Neural progenitor cell (in vitro differentiated cells): Measurements from ENCODE around the gene GANC. TPM values are rescaled to one million over a fixed set of nuclear protein-coding genes. Genes with fewer than 3 reads are reported as not detected.

Experiments used
- DNase-seq: peaks from one replicate; pipeline ENCODE4 v3.0.0-alpha.2; 2016; ENCODE audit warnings: low spot score
- H2AFZ ChIP-seq: fragments of 200-600 bp; sonication (generic); replicated peaks from 2 replicates; pipeline ENCODE4 v1.6.1; 2016; ENCODE audit warnings: antibody characterized with exemption
- H3F3A ChIP-seq: fragments of 200-600 bp; sonication (generic); 2 replicates; pipeline ENCODE4 v1.6.1; 2016; ENCODE audit warnings: antibody characterized with exemption, low read depth
- H3K27ac ChIP-seq: fragments of 200-600 bp; sonication (generic); 2 replicates; pipeline ENCODE4 v1.5.1; 2016; ENCODE audit warnings: mild to moderate bottlenecking
- H3K27me3 ChIP-seq: fragments of 200-600 bp; sonication (generic); 2 replicates; pipeline ENCODE4 v1.6.1; 2016; ENCODE audit warnings: mild to moderate bottlenecking, moderate library complexity
- H3K36me3 ChIP-seq: fragments of 200-600 bp; sonication (generic); 2 replicates; pipeline ENCODE4 v1.5.1; 2016
- H3K4me1 ChIP-seq: fragments of 200-600 bp; sonication (generic); 2 replicates; pipeline ENCODE4 v1.6.1; 2016; ENCODE audit warnings: mixed run types
- H3K4me2 ChIP-seq: fragments of 200-600 bp; sonication (generic); 2 replicates; pipeline ENCODE4 v1.6.1; 2016
- H3K4me3 ChIP-seq: fragments of 200-600 bp; sonication (generic); 2 replicates; pipeline ENCODE4 v1.5.1; 2016
- H3K79me2 ChIP-seq: fragments of 200-600 bp; sonication (generic); 2 replicates; pipeline ENCODE4 v1.6.1; 2016; ENCODE audit warnings: low read depth
- H3K9ac ChIP-seq: fragments of 200-600 bp; sonication (generic); 2 replicates; pipeline ENCODE4 v1.6.1; 2016
- H3K9me3 ChIP-seq: fragments of 200-600 bp; sonication (generic); 2 replicates; pipeline ENCODE4 v1.5.1; 2016; ENCODE audit warnings: low read depth
- H4K20me1 ChIP-seq: fragments of 200-600 bp; sonication (generic); 2 replicates; pipeline ENCODE4 v1.6.1; 2016; ENCODE audit warnings: low read depth
- H3K27ac Mint-ChIP-seq: 3 replicates; pipeline ENCODE4 v1.8.0; 2021; ENCODE audit warnings: mixed read lengths
- H3K27me3 Mint-ChIP-seq: 2 replicates; pipeline ENCODE4 v1.8.0; 2022; ENCODE audit warnings: low read depth, mild to moderate bottlenecking, inconsistent platforms, moderate library complexity, mixed read lengths; ENCODE audit not compliant: insufficient read depth
- H3K36me3 Mint-ChIP-seq: 3 replicates; pipeline ENCODE4 v1.8.0; 2021; ENCODE audit warnings: mixed read lengths
- H3K4me1 Mint-ChIP-seq: 3 replicates; pipeline ENCODE4 v1.8.0; 2021; ENCODE audit warnings: mixed read lengths
- H3K4me3 Mint-ChIP-seq: 3 replicates; pipeline ENCODE4 v1.8.0; 2021; ENCODE audit warnings: mild to moderate bottlenecking, moderate library complexity, mixed read lengths
- H3K9me3 Mint-ChIP-seq: 3 replicates; pipeline ENCODE4 v1.8.0; 2020; ENCODE audit warnings: mixed read lengths
- EZH2 ChIP-seq: fragments of 200-600 bp; sonication (generic); IDR thresholded peaks from 2 replicates; pipeline ENCODE4 v1.6.1; 2017; ENCODE audit warnings: antibody characterized with exemption, mild to moderate bottlenecking, moderate library complexity
- EZH2phosphoT487 ChIP-seq: fragments of 200-600 bp; sonication (generic); IDR thresholded peaks from 2 replicates; pipeline ENCODE4 v1.6.1; 2017; ENCODE audit warnings: antibody characterized with exemption
- total RNA-seq: library from RNA; depleted of rRNA; stranded (reverse); fragments of >200 nt; gene quantifications from 2 replicates; pipeline ENCODE4 v1.2.3, GENCODE V29; 2015; ENCODE audit warnings: low replicate concordance
- TF ChIP-seq, protein P1 (sequence below): fragments of 200-600 bp; sonication (generic); IDR thresholded peaks from 2 replicates; pipeline ENCODE4 v1.5.1; 2017; ENCODE audit warnings: antibody characterized with exemption, mild to moderate bottlenecking

GANC gene
- total RNA-seq, 1 donor from 2014 or later: 22.7 TPM

DNA sequence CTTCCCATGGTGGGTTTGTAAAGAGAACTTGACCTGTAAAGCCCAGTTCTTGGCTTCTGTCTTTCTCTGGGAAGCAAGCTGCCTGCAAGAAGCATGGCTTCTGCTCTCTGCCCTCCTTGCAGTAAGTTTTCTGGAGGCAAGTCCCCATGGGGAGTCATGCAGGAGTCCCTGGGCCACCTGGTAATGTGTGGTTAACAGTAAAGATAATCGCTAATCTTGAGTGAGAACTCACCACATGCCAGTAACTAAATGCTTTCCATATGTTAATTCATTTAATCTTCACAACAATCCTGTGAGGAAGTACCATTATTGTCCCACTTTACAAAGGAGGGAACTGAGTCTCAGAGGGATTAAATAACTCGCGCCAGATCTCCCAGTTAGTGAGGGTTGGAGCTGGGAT lies 90.5 kb downstream of the GANC start:
- Histone ChIP-seq H3K9ac (no peak overlapping the region), H3K36me3 (no peaks in the 10 kb centered on the region), H3K4me3 (no peak overlapping the region), H3K27ac (no peak overlapping the region), H3F3A (no peaks in the 10 kb centered on the region), H2AFZ (no peak overlapping the region), H3K4me2 (no peak overlapping the region), H3K79me2 (no peaks in the 10 kb centered on the region), H3K9me3 (no peaks in the 10 kb centered on the region), H3K27me3 (no peaks in the 10 kb centered on the region), H4K20me1 (no peaks in the 10 kb centered on the region), H3K4me1 (no peaks in the 10 kb centered on the region)
- no peaks in the 10 kb centered on the region for H3K36me3 Mint-ChIP-seq
- TF ChIP-seq EZH2: no peak
- TF ChIP-seq, protein P1, sequence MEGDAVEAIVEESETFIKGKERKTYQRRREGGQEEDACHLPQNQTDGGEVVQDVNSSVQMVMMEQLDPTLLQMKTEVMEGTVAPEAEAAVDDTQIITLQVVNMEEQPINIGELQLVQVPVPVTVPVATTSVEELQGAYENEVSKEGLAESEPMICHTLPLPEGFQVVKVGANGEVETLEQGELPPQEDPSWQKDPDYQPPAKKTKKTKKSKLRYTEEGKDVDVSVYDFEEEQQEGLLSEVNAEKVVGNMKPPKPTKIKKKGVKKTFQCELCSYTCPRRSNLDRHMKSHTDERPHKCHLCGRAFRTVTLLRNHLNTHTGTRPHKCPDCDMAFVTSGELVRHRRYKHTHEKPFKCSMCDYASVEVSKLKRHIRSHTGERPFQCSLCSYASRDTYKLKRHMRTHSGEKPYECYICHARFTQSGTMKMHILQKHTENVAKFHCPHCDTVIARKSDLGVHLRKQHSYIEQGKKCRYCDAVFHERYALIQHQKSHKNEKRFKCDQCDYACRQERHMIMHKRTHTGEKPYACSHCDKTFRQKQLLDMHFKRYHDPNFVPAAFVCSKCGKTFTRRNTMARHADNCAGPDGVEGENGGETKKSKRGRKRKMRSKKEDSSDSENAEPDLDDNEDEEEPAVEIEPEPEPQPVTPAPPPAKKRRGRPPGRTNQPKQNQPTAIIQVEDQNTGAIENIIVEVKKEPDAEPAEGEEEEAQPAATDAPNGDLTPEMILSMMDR: no peak
- TF ChIP-seq EZH2phosphoT487: no peak
- H3K4me3 Mint-ChIP-seq: no peak overlapping the region
- H3K4me1 Mint-ChIP-seq: no peaks in the 10 kb centered on the region
- H3K27ac Mint-ChIP-seq: no peak overlapping the region
- no peak for DNase-seq
- H3K27me3 Mint-ChIP-seq: no peaks in the 10 kb centered on the region
- H3K9me3 Mint-ChIP-seq: no peaks in the 10 kb centered on the region

DNA sequence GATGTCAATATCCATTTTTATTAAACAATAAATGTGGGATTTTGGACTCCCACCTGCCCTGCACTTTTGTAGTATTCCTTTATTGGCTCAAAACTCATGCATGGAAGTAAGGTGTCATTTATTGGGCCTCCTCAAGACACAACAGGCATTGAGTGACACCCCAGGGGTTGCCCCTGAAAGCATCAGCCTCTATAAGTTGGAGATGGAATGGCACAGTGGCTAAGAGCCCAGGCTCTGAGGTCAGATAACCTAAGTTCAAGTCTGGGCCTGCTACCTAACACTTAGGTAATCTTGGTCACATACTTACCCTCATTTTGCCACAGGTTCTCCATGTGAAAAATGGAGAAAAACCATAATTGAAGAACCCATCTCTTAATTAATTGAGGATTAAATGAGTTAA lies 90.9 kb downstream of the GANC start:
- Histone ChIP-seq H3K4me1 (no peaks in the 10 kb centered on the region), H3K4me2 (no peak overlapping the region), H3K9ac (no peak overlapping the region), H3K27me3 (no peaks in the 10 kb centered on the region), H3K4me3 (no peak overlapping the region), H3K27ac (no peak overlapping the region), H2AFZ (no peak overlapping the region), H4K20me1 (no peaks in the 10 kb centered on the region), H3K79me2 (no peaks in the 10 kb centered on the region), H3K9me3 (no peaks in the 10 kb centered on the region), H3F3A (no peaks in the 10 kb centered on the region), H3K36me3 (no peaks in the 10 kb centered on the region)
- Mint-ChIP-seq H3K36me3 (no peaks in the 10 kb centered on the region), H3K27me3 (no peaks in the 10 kb centered on the region), H3K4me3 (no peak overlapping the region), H3K4me1 (no peaks in the 10 kb centered on the region), H3K9me3 (peaks cover 2% of the 10 kb centered on the region), H3K27ac (no peak overlapping the region)
- TF ChIP-seq EZH2phosphoT487 (no peak), EZH2 (no peak)
- TF ChIP-seq, protein P1: no peak
- no peak for DNase-seq

DNA sequence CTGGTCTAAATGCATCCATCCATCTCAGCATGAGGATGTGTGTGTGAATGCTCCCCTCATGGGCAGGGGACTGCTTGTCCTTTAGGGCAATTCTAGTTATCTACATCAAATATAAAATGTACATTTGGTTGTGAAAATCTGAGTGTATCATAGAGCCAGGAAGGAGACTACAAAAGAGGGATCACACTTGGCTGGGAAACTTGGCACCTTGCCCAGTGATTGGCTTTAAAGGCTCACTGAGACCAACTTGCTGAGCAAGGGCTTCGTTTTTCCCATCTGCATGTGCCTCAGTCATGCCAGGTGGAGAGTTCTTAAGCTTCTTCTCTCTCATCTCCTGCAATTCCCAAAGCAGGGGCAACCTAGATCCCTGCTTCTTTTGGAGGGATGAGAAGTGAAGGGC lies 91.5 kb downstream of the GANC start:
- Mint-ChIP-seq H3K27ac (no peak overlapping the region), H3K9me3 (peaks cover 4% of the 10 kb centered on the region), H3K4me3 (no peak overlapping the region), H3K36me3 (no peaks in the 10 kb centered on the region), H3K4me1 (no peaks in the 10 kb centered on the region), H3K27me3 (no peaks in the 10 kb centered on the region)
- H3K4me3 ChIP-seq: no peak overlapping the region
- no peaks in the 10 kb centered on the region for H3K79me2 ChIP-seq
- H3K4me2 ChIP-seq: no peak overlapping the region
- DNase-seq: no peak
- TF ChIP-seq EZH2: no peak
- TF ChIP-seq, protein P1: no peak
- no peak for TF ChIP-seq EZH2phosphoT487
- no peak overlapping the region for H3K27ac ChIP-seq
- no peaks in the 10 kb centered on the region for H3K9me3 ChIP-seq
- H3K27me3 ChIP-seq: no peaks in the 10 kb centered on the region
- no peaks in the 10 kb centered on the region for H3F3A ChIP-seq
- H3K4me1 ChIP-seq: no peaks in the 10 kb centered on the region
- no peaks in the 10 kb centered on the region for H4K20me1 ChIP-seq
- no peak overlapping the region for H2AFZ ChIP-seq
- no peaks in the 10 kb centered on the region for H3K36me3 ChIP-seq
- no peak overlapping the region for H3K9ac ChIP-seq
